OCI-LY7 (cell line): ENCODE data around the gene SLIT3. TPM values are rescaled to one million over a fixed set of nuclear protein-coding genes. Genes with fewer than 3 reads are reported as not detected.

Experiments used
- BruUV-seq: library from RNA; stranded (reverse); fragments of 400-500 nt; replicated peaks from 2 replicates; lab custom pipeline; 2021; lab: Mats Ljungman, UMichigan
- CTCF ChIA-PET: fragments of 300-600 bp; sonication (Branson Sonifier 250); formaldehyde crosslinking; loops from one replicate; lab custom pipeline; 2022; ENCODE audit warnings: antibody characterized with exemption; ENCODE audit not compliant: unreplicated experiment; lab: Charles Lee
- POLR2A ChIA-PET: fragments of 300-600 bp; sonication (Branson Sonifier 250); formaldehyde crosslinking; loops from one replicate; lab custom pipeline; 2022; ENCODE audit warnings: antibody characterized with exemption; lab: Charles Lee
- DNase-seq: peaks from one replicate; pipeline ENCODE4 v3.0.0-alpha.2; 2015; ENCODE audit warnings: low spot score
- H2AFZ ChIP-seq: fragments of 200-600 bp; sonication (generic), shearing (Covaris generic); 2 replicates; pipeline ENCODE4 v1.6.1; 2014; ENCODE audit warnings: mild to moderate bottlenecking, antibody characterized with exemption, low read length, moderate library complexity
- H3K27ac ChIP-seq: fragments of 200-600 bp; sonication (generic); 2 replicates; pipeline ENCODE4 v1.5.1; 2014; ENCODE audit warnings: mixed run types, low read depth, mild to moderate bottlenecking, moderate library complexity, low read length, inconsistent platforms; ENCODE audit not compliant: poor library complexity, severe bottlenecking
- H3K36me3 ChIP-seq: fragments of 200-600 bp; sonication (generic); 2 replicates; pipeline ENCODE4 v1.6.1; 2014; ENCODE audit warnings: mild to moderate bottlenecking, antibody characterized with exemption, low read length, moderate library complexity, mixed read lengths; ENCODE audit not compliant: insufficient read depth
- H3K4me1 ChIP-seq: fragments of 200-600 bp; sonication (generic); 2 replicates; pipeline ENCODE4 v1.5.1; 2014; ENCODE audit warnings: mild to moderate bottlenecking, low read length; ENCODE audit not compliant: insufficient read depth, poor library complexity, severe bottlenecking
- H3K4me2 ChIP-seq: fragments of 200-600 bp; sonication (generic); 2 replicates; pipeline ENCODE4 v1.6.1; 2014; ENCODE audit warnings: mild to moderate bottlenecking, low read length
- H3K4me3 ChIP-seq: fragments of 200-600 bp; sonication (generic); 2 replicates; pipeline ENCODE4 v1.5.1; 2014; ENCODE audit warnings: mild to moderate bottlenecking, low read depth, low read length; ENCODE audit not compliant: poor library complexity, severe bottlenecking
- H3K79me2 ChIP-seq: fragments of 200-600 bp; sonication (generic); 2 replicates; pipeline ENCODE4 v1.6.1; 2016; ENCODE audit warnings: low read depth, mild to moderate bottlenecking, low read length, moderate library complexity, mixed read lengths; ENCODE audit not compliant: insufficient read depth
- H3K9me2 ChIP-seq: fragments of 200-600 bp; sonication (generic); 2 replicates; pipeline ENCODE4 v1.6.1; 2016; ENCODE audit warnings: mild to moderate bottlenecking, low read length, mixed read lengths; ENCODE audit not compliant: insufficient read depth
- H3K9me3 ChIP-seq: fragments of 200-600 bp; sonication (generic); 2 replicates; pipeline ENCODE4 v1.6.1; 2014; ENCODE audit warnings: mild to moderate bottlenecking, mixed run types, low read length, mixed read lengths
- H4K20me1 ChIP-seq: fragments of 200-600 bp; sonication (generic); 2 replicates; pipeline ENCODE4 v1.6.1; 2014; ENCODE audit warnings: mild to moderate bottlenecking, antibody characterized with exemption, low read length, moderate library complexity, mixed read lengths; ENCODE audit not compliant: insufficient read depth
- EZH2phosphoT487 ChIP-seq: fragments of 200-600 bp; sonication (generic); IDR thresholded peaks from 2 replicates; pipeline ENCODE4 v1.6.1; 2018; ENCODE audit warnings: low read depth, borderline replicate concordance, mild to moderate bottlenecking, mixed run types, antibody characterized with exemption, low read length, moderate library complexity, mixed read lengths
- intact Hi-C: fragments of 100-400 bp; cut with micrococcal nuclease; formaldehyde crosslinking; loops from one replicate; pipeline ENCODE4 v1.10.0; 2022; ENCODE audit not compliant: unreplicated experiment
- total RNA-seq, 2 experiments: library from RNA; depleted of rRNA in 1 of 2; stranded (reverse); fragments of >200 nt in 1 of 2; shearing (Covaris generic) in 1 of 2; gene quantifications; 2 replicates each; pipeline ENCODE4 v1.2.3, GENCODE V29; 2014 to 2022
- TF ChIP-seq, protein P1 (sequence below): fragments of 200-600 bp; sonication (generic); conservative IDR thresholded peaks from 2 replicates; pipeline ENCODE4 v1.5.1; 2014; ENCODE audit warnings: mild to moderate bottlenecking, antibody characterized with exemption, low read length, moderate library complexity, mixed read lengths

The SLIT3 gene
- total RNA-seq, 2 experiments from 2014 or later, result not detected

- no peaks in the 10 kb centered on the region for H3K79me2 ChIP-seq
- H3K4me3 ChIP-seq, result no peak overlapping the region
- BruUV-seq, result no TSS peak
- no peak overlapping the region for H3K4me2 ChIP-seq
- H3K9me3 ChIP-seq, result no peaks in the 10 kb centered on the region
- TF ChIP-seq, protein P1, sequence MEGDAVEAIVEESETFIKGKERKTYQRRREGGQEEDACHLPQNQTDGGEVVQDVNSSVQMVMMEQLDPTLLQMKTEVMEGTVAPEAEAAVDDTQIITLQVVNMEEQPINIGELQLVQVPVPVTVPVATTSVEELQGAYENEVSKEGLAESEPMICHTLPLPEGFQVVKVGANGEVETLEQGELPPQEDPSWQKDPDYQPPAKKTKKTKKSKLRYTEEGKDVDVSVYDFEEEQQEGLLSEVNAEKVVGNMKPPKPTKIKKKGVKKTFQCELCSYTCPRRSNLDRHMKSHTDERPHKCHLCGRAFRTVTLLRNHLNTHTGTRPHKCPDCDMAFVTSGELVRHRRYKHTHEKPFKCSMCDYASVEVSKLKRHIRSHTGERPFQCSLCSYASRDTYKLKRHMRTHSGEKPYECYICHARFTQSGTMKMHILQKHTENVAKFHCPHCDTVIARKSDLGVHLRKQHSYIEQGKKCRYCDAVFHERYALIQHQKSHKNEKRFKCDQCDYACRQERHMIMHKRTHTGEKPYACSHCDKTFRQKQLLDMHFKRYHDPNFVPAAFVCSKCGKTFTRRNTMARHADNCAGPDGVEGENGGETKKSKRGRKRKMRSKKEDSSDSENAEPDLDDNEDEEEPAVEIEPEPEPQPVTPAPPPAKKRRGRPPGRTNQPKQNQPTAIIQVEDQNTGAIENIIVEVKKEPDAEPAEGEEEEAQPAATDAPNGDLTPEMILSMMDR, result no peak
- TF ChIP-seq EZH2phosphoT487, result no peak
- H4K20me1 ChIP-seq, result no peaks in the 10 kb centered on the region
- no peak for DNase-seq
- H3K36me3 ChIP-seq, result no peaks in the 10 kb centered on the region
- CTCF ChIA-PET, result interaction anchor here (0.6 kb wide), 1 partner anchor 17 kb away, joined by 3 read pairs; no protein-coding TSS in a partner anchor
- no peaks in the 10 kb centered on the region for H3K9me2 ChIP-seq
- no peak overlapping the region for H2AFZ ChIP-seq
- POLR2A ChIA-PET, result interaction anchor here (1.1 kb wide), 1 partner anchor 10 kb away, joined by 3 read pairs; no protein-coding TSS in a partner anchor
- H3K4me1 ChIP-seq, result no peaks in the 10 kb centered on the region
- no peak overlapping the region for H3K27ac ChIP-seq
- intact Hi-C loops, result no loop called here
Measured at GRCh38 chr5:168936511-168936910, 364.4 kb downstream of the SLIT3 start.

GRCh38 chr5:168935183-168935582 lies 365.8 kb downstream of the SLIT3 start:
- Histone ChIP-seq H3K36me3 (no peaks in the 10 kb centered on the region), H3K9me3 (no peaks in the 10 kb centered on the region), H3K9me2 (no peaks in the 10 kb centered on the region), H2AFZ (no peak overlapping the region), H3K4me1 (no peaks in the 10 kb centered on the region), H4K20me1 (no peaks in the 10 kb centered on the region), H3K4me2 (no peak overlapping the region), H3K4me3 (no peak overlapping the region), H3K79me2 (no peaks in the 10 kb centered on the region), H3K27ac (no peak overlapping the region)
- intact Hi-C loops, result no loop called here
- BruUV-seq, result no TSS peak
- TF ChIP-seq EZH2phosphoT487, result no peak
- TF ChIP-seq, protein P1, result no peak
- CTCF ChIA-PET, result no interaction called here
- no peak for DNase-seq
- POLR2A ChIA-PET, result interaction anchor here (0.7 kb wide), 1 partner anchor 22 kb away, joined by 7 read pairs; no protein-coding TSS in a partner anchor

- H3K4me1 ChIP-seq, result no peaks in the 10 kb centered on the region
- no peak overlapping the region for H3K27ac ChIP-seq
- BruUV-seq, result no TSS peak
- H2AFZ ChIP-seq, result no peak overlapping the region
- H3K9me2 ChIP-seq, result no peaks in the 10 kb centered on the region
- TF ChIP-seq, protein P1, result no peak
- TF ChIP-seq EZH2phosphoT487, result no peak
- CTCF ChIA-PET, result no interaction called here
- no peak overlapping the region for H3K4me3 ChIP-seq
- H3K4me2 ChIP-seq, result no peak overlapping the region
- no peaks in the 10 kb centered on the region for H3K36me3 ChIP-seq
- no peaks in the 10 kb centered on the region for H3K9me3 ChIP-seq
- H4K20me1 ChIP-seq, result no peaks in the 10 kb centered on the region
- H3K79me2 ChIP-seq, result no peaks in the 10 kb centered on the region
- DNase-seq, result no peak
- intact Hi-C loops, result no loop called here
- POLR2A ChIA-PET, result interaction anchor here (0.7 to 1.3 kb wide), 2 partner anchors 12 to 850 kb away, joined by 3 read pairs; no protein-coding TSS in a partner anchor
Measured at GRCh38 chr5:168934169-168934568, 366.8 kb downstream of the SLIT3 start.
